GM19239 (cell line): Measurements from ENCODE around the gene FMNL3.
"Not testable (repeated sequence)": the region's sequence is repeated elsewhere in the genome, so short reads cannot be mapped to it uniquely, and the experiment has no call there.

Source experiments
- DNase-seq: peaks from one replicate; pipeline ENCODE4 v3.0.0; 2011; ENCODE audit warnings: low spot score; ENCODE audit not compliant: insufficient read length
- FAIRE-seq: peaks from 2 replicates; lab custom pipeline; 2011; peaks lifted over from hg19 to GRCh38; lab: Jason Lieb, UNC

The FMNL3 gene

DNA sequence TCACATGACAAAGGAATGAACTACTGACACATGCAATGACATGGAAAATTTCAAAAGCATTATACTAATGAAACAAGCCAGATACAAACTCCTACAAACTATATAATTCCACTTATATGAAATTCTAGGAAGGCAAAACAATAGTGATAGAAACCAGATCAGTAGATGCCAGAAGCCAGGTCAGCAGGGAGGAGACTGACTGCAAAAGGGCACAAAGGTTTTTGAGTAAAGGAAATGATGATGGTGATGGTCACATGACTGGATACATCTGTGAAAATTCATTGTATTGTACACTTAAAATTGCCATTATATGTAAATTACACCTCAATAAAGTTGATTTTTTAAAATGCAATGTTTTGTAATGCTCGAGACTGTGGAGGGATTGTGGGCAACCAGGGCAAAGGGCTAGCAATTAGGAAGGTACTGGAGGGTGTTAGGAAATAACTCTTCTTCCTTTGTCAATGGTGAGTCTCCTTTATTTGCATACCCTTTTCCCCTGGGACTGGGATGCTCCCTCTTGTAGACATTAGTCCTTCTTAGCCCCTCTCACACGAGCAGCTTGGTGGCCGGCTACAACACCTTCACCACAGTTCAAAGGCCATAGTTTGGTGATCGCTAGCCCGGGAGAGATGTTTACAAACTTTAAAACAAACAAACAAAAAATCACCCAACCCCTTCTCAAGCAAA is 90.5 kb downstream of the FMNL3 start:
- FAIRE-seq (no peak), DNase-seq (no peak)

- no peak for DNase-seq
- FAIRE-seq = no peak
Observed at GRCh38 chr12:49615725-49616124, 91.5 kb downstream of the FMNL3 start.

- DNase-seq (no peak), FAIRE-seq (no peak)
Observed at GRCh38 chr12:49612210-49612609, 95.0 kb downstream of the FMNL3 start.

- FAIRE-seq, DNase-seq: not testable (repeated sequence)
Observed at GRCh38 chr12:49610785-49611184, 96.4 kb downstream of the FMNL3 start.

DNA sequence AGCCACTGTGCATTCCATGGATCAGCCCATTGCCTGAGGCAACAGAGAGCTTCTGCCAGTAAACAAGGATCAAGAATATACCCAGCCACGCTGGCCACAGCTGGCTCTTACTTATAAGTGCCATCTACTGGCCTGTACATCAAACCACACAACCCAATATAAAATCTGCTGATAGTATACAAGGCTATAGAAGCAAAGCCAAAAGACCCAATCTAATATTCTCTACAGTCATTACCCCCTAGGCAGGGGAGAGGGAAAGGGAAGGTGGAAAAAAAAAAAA is 97.4 kb downstream of the FMNL3 start:
- DNase-seq = no peak
- no peak for FAIRE-seq

DNA sequence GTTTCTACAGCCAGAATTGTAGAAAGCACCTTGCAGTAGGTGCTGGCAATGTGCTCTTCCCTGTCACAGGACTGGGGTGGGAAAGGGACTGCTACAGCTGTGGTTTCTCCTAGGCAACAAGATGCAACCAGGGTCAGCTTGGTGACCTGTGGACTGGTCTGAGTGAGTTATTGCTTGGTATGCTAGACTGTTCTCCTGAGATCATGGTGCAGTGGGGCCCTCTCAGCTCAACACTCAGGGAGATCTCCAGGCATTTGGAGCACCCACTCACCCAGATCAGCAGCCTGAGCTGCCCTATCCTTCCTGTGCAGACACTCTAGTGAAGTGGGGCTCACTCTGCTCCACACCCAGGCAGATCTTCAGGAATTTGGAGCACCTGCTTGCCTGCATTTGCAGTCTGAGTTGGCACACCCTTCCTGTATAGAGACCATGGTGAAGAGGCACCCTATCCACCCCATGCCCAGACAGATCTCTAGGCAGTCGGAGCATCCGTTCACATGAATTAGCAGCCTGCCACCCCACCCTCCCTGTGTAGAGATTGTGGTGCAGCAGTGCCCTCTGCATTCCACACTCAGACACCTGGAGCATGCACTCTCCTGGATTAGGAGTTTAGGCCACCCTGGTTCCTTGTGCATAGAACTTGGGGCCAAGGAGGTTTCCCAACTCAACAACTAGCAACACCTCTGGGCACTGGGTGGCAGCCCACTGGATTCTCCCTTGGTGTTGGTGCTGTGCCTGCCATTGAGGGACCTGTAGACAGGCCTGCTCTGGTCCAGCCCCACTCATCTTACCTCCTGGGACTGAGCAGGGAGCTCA is 97.9 kb downstream of the FMNL3 start:
- FAIRE-seq = no peak
- DNase-seq = no peak

GRCh38 chr12:49605539-49605938 is 101.7 kb downstream of the FMNL3 start, which contains the start of gene FAM186B:
Gene FAM186B, minus strand, starts transcription at chr12:49605639. Its CDS starts 162 bp downstream, at chr12:49605477.
- not testable (repeated sequence) for FAIRE-seq, DNase-seq

- no peak for FAIRE-seq
- no peak for DNase-seq
Observed at GRCh38 chr12:49604856-49605255, 102.3 kb downstream of the FMNL3 start.

- no peak for FAIRE-seq
- DNase-seq = no peak
Observed at GRCh38 chr12:49603721-49604120, 103.5 kb downstream of the FMNL3 start.

- FAIRE-seq = no peak
- DNase-seq = no peak
Observed at GRCh38 chr12:49599961-49600360, 107.2 kb downstream of the FMNL3 start.

DNA sequence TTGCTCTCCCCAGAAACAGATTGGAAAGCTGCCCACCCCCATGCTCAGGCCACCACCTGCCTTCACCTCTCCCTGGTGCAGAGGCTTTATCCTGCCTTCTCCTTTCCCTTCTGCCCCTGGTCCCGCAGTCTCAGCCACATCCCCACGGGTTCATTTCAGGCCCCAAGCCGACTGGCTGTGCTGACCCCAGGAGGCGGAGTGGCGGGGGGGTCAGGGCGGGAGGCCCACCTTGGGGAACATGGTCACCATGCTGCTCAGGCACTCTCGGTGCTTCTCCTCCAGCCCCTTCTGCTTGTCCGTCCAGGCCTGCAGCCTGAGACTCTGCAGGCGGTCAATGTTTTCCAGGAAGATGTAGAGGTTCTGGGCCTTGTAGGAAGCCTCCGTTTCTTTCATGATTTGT is 108.7 kb downstream of the FMNL3 start:
- FAIRE-seq (no peak), DNase-seq (no peak)

DNA sequence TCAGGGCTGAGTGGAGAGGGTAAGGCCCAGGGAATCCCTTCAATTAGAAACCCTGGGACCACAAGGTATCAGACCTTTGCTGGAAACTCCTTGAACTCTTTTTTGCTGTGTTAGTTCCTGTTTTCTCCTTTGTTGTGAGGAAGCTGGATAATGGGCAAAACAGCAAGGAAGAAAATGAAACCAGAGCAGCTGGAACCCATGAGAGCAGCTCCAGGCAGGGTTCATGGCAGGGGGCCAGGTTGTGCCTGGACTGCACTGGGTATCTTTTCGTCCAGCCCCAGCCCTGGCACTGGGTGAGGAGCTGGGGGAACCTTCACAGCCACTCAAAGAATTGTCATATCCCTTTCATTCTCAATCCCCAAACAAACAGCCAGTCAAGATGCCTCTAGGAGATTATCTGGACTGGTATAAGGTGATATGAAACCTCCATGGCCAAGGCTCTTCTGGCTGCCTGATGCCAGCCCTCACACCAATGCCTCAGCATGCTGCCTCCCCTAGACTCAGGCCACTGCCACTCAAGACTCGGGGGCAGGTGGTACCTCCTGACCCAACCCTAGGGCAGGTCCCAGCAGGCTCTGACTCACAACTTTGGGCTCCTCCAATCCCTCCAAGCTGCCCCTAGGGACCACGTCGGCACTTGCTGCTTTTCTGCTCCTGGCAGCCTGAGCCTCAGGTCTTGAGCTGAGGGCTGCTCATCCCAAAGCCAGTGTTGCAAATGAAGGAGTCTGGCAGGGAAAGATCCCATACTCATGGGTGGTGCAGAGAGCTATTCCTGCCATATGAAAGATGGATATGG is 118.3 kb downstream of the FMNL3 start:
- no peak for DNase-seq
- FAIRE-seq = no peak

DNA sequence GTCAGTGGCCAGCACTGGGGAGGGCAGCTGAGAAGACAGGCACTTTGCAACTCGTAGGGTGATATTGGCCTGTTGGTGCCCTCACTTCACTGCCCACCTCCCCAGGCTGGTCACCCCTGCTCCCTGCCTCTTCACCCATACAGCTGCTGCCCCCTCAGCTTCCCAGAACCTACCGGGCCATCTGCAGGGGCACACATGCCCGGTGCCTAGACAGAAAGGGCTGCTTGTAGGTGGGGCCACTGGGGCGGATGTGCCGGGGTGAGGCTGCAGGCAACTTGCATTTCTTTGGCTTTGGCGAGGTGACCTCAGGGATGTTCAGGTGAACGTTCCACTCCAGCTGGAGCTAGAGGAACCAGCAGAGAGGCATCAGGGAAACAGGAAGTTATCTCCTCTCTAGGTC is 118.9 kb downstream of the FMNL3 start:
- no peak for DNase-seq
- no peak for FAIRE-seq

DNA sequence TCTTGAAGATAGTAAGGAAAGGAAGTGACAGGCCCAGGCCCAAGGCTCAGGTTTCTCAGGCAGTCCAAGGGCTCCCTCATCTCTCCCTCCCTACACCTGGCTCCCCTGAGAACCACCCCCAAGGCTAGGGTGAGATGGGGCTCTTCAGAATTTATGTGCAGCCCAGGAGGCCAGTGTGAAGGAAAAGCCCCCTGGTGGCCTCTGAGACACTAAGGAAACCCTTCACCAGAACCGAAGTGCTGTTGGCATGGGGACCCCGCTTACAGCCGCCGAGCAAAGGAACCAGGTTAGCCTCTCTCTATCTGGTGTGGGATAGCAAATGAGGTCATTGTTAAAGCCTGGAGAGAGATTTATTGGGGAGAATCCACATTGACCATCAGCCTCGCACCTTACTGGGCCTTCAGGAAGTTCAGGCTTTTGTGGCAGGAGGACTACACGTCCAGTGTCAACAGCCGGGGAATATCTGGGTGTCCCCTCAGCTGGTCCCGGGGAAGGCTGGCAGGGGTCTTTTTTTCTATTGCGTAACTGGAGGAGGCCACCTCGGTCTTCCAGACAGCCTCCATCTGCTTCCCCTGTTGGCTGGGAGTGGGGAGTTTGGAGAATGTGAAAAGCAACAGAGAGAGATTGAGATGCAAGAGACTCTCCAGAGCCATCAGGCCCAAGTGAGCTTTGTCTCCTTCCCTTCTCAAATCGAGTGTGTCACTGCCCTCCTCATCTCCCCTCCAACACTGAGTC is 119.9 kb downstream of the FMNL3 start:
- no peak for FAIRE-seq
- no peak for DNase-seq
